Measurements from ENCODE around the gene QKI. TPM values are rescaled to one million over a fixed set of nuclear protein-coding genes. Genes with fewer than 3 reads are reported as not detected.

Gene QKI
- total RNA-seq, 4 donors from 2014 or later = 229 to 300 (median 263) TPM

GRCh38 chr6:163527291-163527690, 112.8 kb downstream of the QKI start:
- DNase-seq (ENCODE audit: low spot score) = no peak
- no peak for TF ChIP-seq CTCF (IDR thresholded peaks at IDR 0.05)
- ATAC-seq (ENCODE audit: low FRiP score) = no peak

GRCh38 chr6:163529605-163530004, 115.1 kb downstream of the QKI start:
- DNase-seq (ENCODE audit: low spot score) (no peak), ATAC-seq (ENCODE audit: low FRiP score) (peak; percentile 73)
- no peak for TF ChIP-seq CTCF (IDR thresholded peaks at IDR 0.05)

GRCh38 chr6:163530406-163530805, 115.9 kb downstream of the QKI start:
- no peak for DNase-seq (ENCODE audit: low spot score)
- no peak for ATAC-seq (ENCODE audit: low FRiP score)
- no peak for TF ChIP-seq CTCF (IDR thresholded peaks at IDR 0.05)

GRCh38 chr6:163531122-163531521, 116.6 kb downstream of the QKI start:
- DNase-seq (ENCODE audit: low spot score) (no peak), ATAC-seq (ENCODE audit: low FRiP score) (no peak)
- TF ChIP-seq CTCF (IDR thresholded peaks at IDR 0.05) = no peak

GRCh38 chr6:163532526-163533078, 118.1 kb downstream of the QKI start:
- ATAC-seq (ENCODE audit: low FRiP score) = no peak
- DNase-seq (ENCODE audit: low spot score) = no peak

GRCh38 chr6:163533443-163533842, 118.9 kb downstream of the QKI start:
- ATAC-seq (ENCODE audit: low FRiP score) = peak; percentile 87
- no peak for DNase-seq (ENCODE audit: low spot score)
- TF ChIP-seq CTCF (IDR thresholded peaks at IDR 0.05) = no peak

More at GRCh38 chr6:163532526-163533078, 118.1 kb downstream of the QKI start:
- TF ChIP-seq CTCF (IDR thresholded peaks at IDR 0.05) = no peak

- TF ChIP-seq CTCF (IDR thresholded peaks at IDR 0.05) = no peak
- ATAC-seq (ENCODE audit: low FRiP score) (no peak), DNase-seq (ENCODE audit: low spot score) (no peak)
These were observed 122.3 kb downstream of the QKI start for GRCh38 chr6:163536770-163537169.
